Mucosa of rectum (tissue), 2 donors: ENCODE results near the gene PLCB4.

Experiments
- H3K27ac ChIP-seq, 2 donors: one replicate each; pipeline ENCODE4 v1.7.0; 2013; ENCODE audit warnings: inconsistent platforms in 2 of 2, low read depth in 2 of 2, low read length in 2 of 2
- H3K27me3 ChIP-seq, 2 donors: one replicate each; pipeline ENCODE4 v1.7.0; 2013; ENCODE audit warnings: low read length in 2 of 2; ENCODE audit not compliant: control insufficient read depth in 2 of 2, insufficient read depth in 2 of 2
- H3K36me3 ChIP-seq, 2 donors: one replicate each; pipeline ENCODE4 v1.7.0; 2013; ENCODE audit warnings: low read length in 2 of 2; ENCODE audit not compliant: control insufficient read depth in 2 of 2, insufficient read depth in 2 of 2
- H3K4me1 ChIP-seq, 2 donors: one replicate each; pipeline ENCODE4 v1.7.0; 2013; ENCODE audit warnings: low read length in 2 of 2, mild to moderate bottlenecking in 1 of 2; ENCODE audit not compliant: control insufficient read depth in 2 of 2, insufficient read depth in 2 of 2
- H3K4me3 ChIP-seq, 2 donors: one replicate each; pipeline ENCODE4 v1.7.0; 2013; ENCODE audit warnings: low read length in 2 of 2
- H3K9ac ChIP-seq, 2 donors: one replicate each; pipeline ENCODE4 v1.7.0; 2013; ENCODE audit warnings: low read length in 2 of 2, low read depth in 1 of 2, mild to moderate bottlenecking in 1 of 2
- H3K9me3 ChIP-seq, 2 donors: one replicate each; pipeline ENCODE4 v1.7.0; 2013; ENCODE audit warnings: low read length in 2 of 2; ENCODE audit not compliant: control insufficient read depth in 2 of 2
- donor health status: healthy.
- donor health status: Normal muscosa, but diverticular disease.

The PLCB4 gene

GRCh38 chr20:9220874-9221547 lies 152.1 kb downstream of the PLCB4 start:
- H3K27ac ChIP-seq, result no peak overlapping the region
- H3K4me3 ChIP-seq, result no peak overlapping the region
- no peak overlapping the region for H3K9ac ChIP-seq
- no peaks in the 10 kb centered on the region for H3K9me3 ChIP-seq
- no peaks in the 10 kb centered on the region for H3K27me3 ChIP-seq
- H3K4me1 ChIP-seq, result peaks cover 0 to 2% of the 10 kb centered on the region in 2 donors
- H3K36me3 ChIP-seq, result no peaks in the 10 kb centered on the region

GRCh38 chr20:9223296-9223695 lies 154.4 kb downstream of the PLCB4 start:
- Histone ChIP-seq H3K27ac (no peak overlapping the region), H3K27me3 (no peaks in the 10 kb centered on the region), H3K4me1 (peaks cover 0 to 2% of the 10 kb centered on the region in 2 donors), H3K4me3 (no peak overlapping the region), H3K36me3 (no peaks in the 10 kb centered on the region), H3K9me3 (no peaks in the 10 kb centered on the region), H3K9ac (no peak overlapping the region)

- Histone ChIP-seq H3K27me3 (no peaks in the 10 kb centered on the region), H3K36me3 (no peaks in the 10 kb centered on the region), H3K9ac (no peak overlapping the region), H3K9me3 (no peaks in the 10 kb centered on the region), H3K27ac (no peak overlapping the region), H3K4me1 (peaks cover 0 to 2% of the 10 kb centered on the region in 2 donors), H3K4me3 (no peak overlapping the region)
Measured at GRCh38 chr20:9225879-9226278, 157.0 kb downstream of the PLCB4 start.

GRCh38 chr20:9227896-9228615 lies 159.2 kb downstream of the PLCB4 start:
- no peak overlapping the region for H3K4me3 ChIP-seq
- no peak overlapping the region for H3K27ac ChIP-seq
- no peaks in the 10 kb centered on the region for H3K27me3 ChIP-seq
- H3K36me3 ChIP-seq, result no peaks in the 10 kb centered on the region
- peaks cover 0 to 2% of the 10 kb centered on the region in 2 donors for H3K4me1 ChIP-seq
- no peak overlapping the region for H3K9ac ChIP-seq
- H3K9me3 ChIP-seq, result no peaks in the 10 kb centered on the region

GRCh38 chr20:9228774-9229450 lies 160.0 kb downstream of the PLCB4 start:
- H3K27ac ChIP-seq, result no peak overlapping the region

GRCh38 chr20:9230406-9230805 lies 161.5 kb downstream of the PLCB4 start:
- H3K27me3 ChIP-seq, result no peaks in the 10 kb centered on the region
- H3K36me3 ChIP-seq, result no peaks in the 10 kb centered on the region
- no peaks in the 10 kb centered on the region for H3K9me3 ChIP-seq
- no peak overlapping the region for H3K9ac ChIP-seq
- no peak overlapping the region for H3K27ac ChIP-seq
- H3K4me3 ChIP-seq, result no peak overlapping the region
- peaks cover 0 to 2% of the 10 kb centered on the region in 2 donors for H3K4me1 ChIP-seq

More at GRCh38 chr20:9228774-9229450, 160.0 kb downstream of the PLCB4 start:
- Histone ChIP-seq H3K27me3 (no peaks in the 10 kb centered on the region), H3K9ac (no peak overlapping the region), H3K9me3 (no peaks in the 10 kb centered on the region), H3K4me3 (no peak overlapping the region), H3K4me1 (peaks cover 0 to 2% of the 10 kb centered on the region in 2 donors), H3K36me3 (no peaks in the 10 kb centered on the region)

GRCh38 chr20:9233804-9234203 lies 164.9 kb downstream of the PLCB4 start:
- Histone ChIP-seq H3K36me3 (no peaks in the 10 kb centered on the region), H3K9ac (no peak overlapping the region), H3K4me3 (no peak overlapping the region), H3K9me3 (no peaks in the 10 kb centered on the region), H3K27me3 (no peaks in the 10 kb centered on the region), H3K4me1 (no peaks in the 10 kb centered on the region), H3K27ac (no peak overlapping the region)

- H3K36me3 ChIP-seq, result no peaks in the 10 kb centered on the region
- H3K9me3 ChIP-seq, result no peaks in the 10 kb centered on the region
- peaks cover 0 to 1% of the 10 kb centered on the region in 2 donors for H3K4me1 ChIP-seq
- no peak overlapping the region for H3K4me3 ChIP-seq
- no peak overlapping the region for H3K27ac ChIP-seq
- no peak overlapping the region for H3K9ac ChIP-seq
- no peaks in the 10 kb centered on the region for H3K27me3 ChIP-seq
Measured at GRCh38 chr20:9235518-9235917, 166.6 kb downstream of the PLCB4 start.

- Histone ChIP-seq H3K36me3 (no peaks in the 10 kb centered on the region), H3K9ac (no peak overlapping the region), H3K9me3 (no peaks in the 10 kb centered on the region), H3K27me3 (no peaks in the 10 kb centered on the region), H3K4me3 (no peak overlapping the region), H3K4me1 (peaks cover under 1 to 11% of the 10 kb centered on the region in 2 donors), H3K27ac (no peak overlapping the region)
Measured at GRCh38 chr20:9236458-9236857, 167.6 kb downstream of the PLCB4 start.

- Histone ChIP-seq H3K9ac (no peak overlapping the region), H3K4me3 (no peak overlapping the region), H3K9me3 (no peaks in the 10 kb centered on the region), H3K36me3 (no peaks in the 10 kb centered on the region), H3K27ac (peak overlapping the region; percentile 13 to 56), H3K27me3 (no peaks in the 10 kb centered on the region), H3K4me1 (peaks cover 8 to 21% of the 10 kb centered on the region in 2 donors)
Measured at GRCh38 chr20:9241232-9241692, 172.4 kb downstream of the PLCB4 start.
